ENCODE measurements around the gene HPSE2. TPM values are rescaled to one million over a fixed set of nuclear protein-coding genes. Genes with fewer than 3 reads are reported as not detected.
"Not testable (repeated sequence)": the region's sequence is repeated elsewhere in the genome, so short reads cannot be mapped to it uniquely, and the experiment has no call there.

Gene HPSE2
- total RNA-seq, 1 donor from 2014 or later: 5.7 TPM

GRCh38 chr10:98920360-98920759, 315.3 kb downstream of the HPSE2 start:
- DNase-seq (ENCODE audit: low spot score): no peak

GRCh38 chr10:98919899-98920298, 315.8 kb downstream of the HPSE2 start:
- no peak for DNase-seq (ENCODE audit: low spot score)

- DNase-seq (ENCODE audit: low spot score): no peak
Measured at GRCh38 chr10:98917828-98918227, 317.8 kb downstream of the HPSE2 start.

- no peak for DNase-seq (ENCODE audit: low spot score)
Measured at GRCh38 chr10:98916526-98917125, 319.0 kb downstream of the HPSE2 start.

GRCh38 chr10:98915911-98916310, 319.7 kb downstream of the HPSE2 start:
- DNase-seq (ENCODE audit: low spot score): no peak

- DNase-seq (ENCODE audit: low spot score): no peak
Measured at GRCh38 chr10:98910546-98910945, 325.1 kb downstream of the HPSE2 start.

GRCh38 chr10:98910048-98910447, 325.6 kb downstream of the HPSE2 start:
- DNase-seq (ENCODE audit: low spot score): no peak

- DNase-seq (ENCODE audit: low spot score): no peak
Measured at GRCh38 chr10:98908868-98909267, 326.8 kb downstream of the HPSE2 start.

- not testable (repeated sequence) for DNase-seq (ENCODE audit: low spot score)
Measured at GRCh38 chr10:98908247-98908646, 327.4 kb downstream of the HPSE2 start.

- no peak for DNase-seq (ENCODE audit: low spot score)
Measured at GRCh38 chr10:98901441-98902110, 334.1 kb downstream of the HPSE2 start.

- DNase-seq (ENCODE audit: low spot score): no peak
Measured at GRCh38 chr10:98899018-98899417, 336.6 kb downstream of the HPSE2 start.

GRCh38 chr10:98892523-98892922, 343.1 kb downstream of the HPSE2 start:
- DNase-seq (ENCODE audit: low spot score): no peak

- DNase-seq (ENCODE audit: low spot score): no peak
Measured at GRCh38 chr10:98886686-98887085, 349.0 kb downstream of the HPSE2 start.

- DNase-seq (ENCODE audit: low spot score): no peak
Measured at GRCh38 chr10:98885378-98885777, 350.3 kb downstream of the HPSE2 start.

- DNase-seq (ENCODE audit: low spot score): no peak
Measured at GRCh38 chr10:98881789-98882188, 353.9 kb downstream of the HPSE2 start.

GRCh38 chr10:98880971-98881370, 354.7 kb downstream of the HPSE2 start:
- no peak for DNase-seq (ENCODE audit: low spot score)

- DNase-seq (ENCODE audit: low spot score): no peak
Measured at GRCh38 chr10:98878921-98879320, 356.7 kb downstream of the HPSE2 start.

- DNase-seq (ENCODE audit: low spot score): no peak
Measured at GRCh38 chr10:98878418-98878817, 357.2 kb downstream of the HPSE2 start.

- DNase-seq (ENCODE audit: low spot score): no peak
Measured at GRCh38 chr10:98861962-98862361, 373.7 kb downstream of the HPSE2 start.

GRCh38 chr10:98858525-98858924, 377.1 kb downstream of the HPSE2 start:
- DNase-seq (ENCODE audit: low spot score): no peak

- no peak for DNase-seq (ENCODE audit: low spot score)
Measured at GRCh38 chr10:98855403-98856189, 380.1 kb downstream of the HPSE2 start.

GRCh38 chr10:98852686-98853085, 383.0 kb downstream of the HPSE2 start:
- DNase-seq (ENCODE audit: low spot score): no peak

- no peak for DNase-seq (ENCODE audit: low spot score)
Measured at GRCh38 chr10:98848361-98848760, 387.3 kb downstream of the HPSE2 start.
